T-helper 2 cell treated with Interferon-gamma antibody and Interleukin-4, amounts not matched to agents 5 μg/mL and 100 μg/mL, for 36 hours (primary cell): Measurements from ENCODE around the gene IFNK.

Experiments
- DNase-seq: peaks from one replicate; pipeline ENCODE4 v3.0.0; 2021; ENCODE audit warnings: low spot score
- H3K27ac Mint-ChIP-seq: one replicate; pipeline ENCODE4 v1.8.0; 2021; ENCODE audit warnings: mild to moderate bottlenecking, mixed read lengths
- H3K27me3 Mint-ChIP-seq: one replicate; pipeline ENCODE4 v1.8.0; 2021; ENCODE audit warnings: low read depth, mixed read lengths
- H3K36me3 Mint-ChIP-seq: one replicate; pipeline ENCODE4 v1.8.0; 2021; ENCODE audit warnings: low read depth, mixed read lengths
- H3K4me1 Mint-ChIP-seq: one replicate; pipeline ENCODE4 v1.8.0; 2021; ENCODE audit warnings: low read depth, mixed read lengths
- H3K4me3 Mint-ChIP-seq: one replicate; pipeline ENCODE4 v1.8.0; 2022; ENCODE audit warnings: mild to moderate bottlenecking, moderate library complexity, mixed read lengths
- H3K9me3 Mint-ChIP-seq: one replicate; pipeline ENCODE4 v1.8.0; 2021; ENCODE audit warnings: mixed read lengths

Gene IFNK, protein sequence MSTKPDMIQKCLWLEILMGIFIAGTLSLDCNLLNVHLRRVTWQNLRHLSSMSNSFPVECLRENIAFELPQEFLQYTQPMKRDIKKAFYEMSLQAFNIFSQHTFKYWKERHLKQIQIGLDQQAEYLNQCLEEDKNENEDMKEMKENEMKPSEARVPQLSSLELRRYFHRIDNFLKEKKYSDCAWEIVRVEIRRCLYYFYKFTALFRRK

DNA sequence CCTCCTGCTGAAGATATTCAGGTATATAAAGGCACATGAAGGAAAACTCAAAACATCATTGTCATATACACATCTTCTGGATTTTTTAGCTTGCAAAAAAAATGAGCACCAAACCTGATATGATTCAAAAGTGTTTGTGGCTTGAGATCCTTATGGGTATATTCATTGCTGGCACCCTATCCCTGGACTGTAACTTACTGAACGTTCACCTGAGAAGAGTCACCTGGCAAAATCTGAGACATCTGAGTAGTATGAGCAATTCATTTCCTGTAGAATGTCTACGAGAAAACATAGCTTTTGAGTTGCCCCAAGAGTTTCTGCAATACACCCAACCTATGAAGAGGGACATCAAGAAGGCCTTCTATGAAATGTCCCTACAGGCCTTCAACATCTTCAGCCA lies at the start of gene IFNK:
Gene IFNK, plus strand, starts transcription at position 55 of the 400 bp plus-strand sequence. Its CDS starts 47 bp downstream, at position 102.
- H3K4me1 Mint-ChIP-seq, result peaks cover 8% of the 10 kb centered on the region
- H3K27me3 Mint-ChIP-seq, result peaks cover 38% of the 10 kb centered on the region
- no peaks in the 10 kb centered on the region for H3K36me3 Mint-ChIP-seq
- H3K9me3 Mint-ChIP-seq, result no peaks in the 10 kb centered on the region
- H3K4me3 Mint-ChIP-seq, result no peak within 1 kb of the TSS
- no peak for DNase-seq
- H3K27ac Mint-ChIP-seq, result no peak within 1 kb of the TSS

DNA sequence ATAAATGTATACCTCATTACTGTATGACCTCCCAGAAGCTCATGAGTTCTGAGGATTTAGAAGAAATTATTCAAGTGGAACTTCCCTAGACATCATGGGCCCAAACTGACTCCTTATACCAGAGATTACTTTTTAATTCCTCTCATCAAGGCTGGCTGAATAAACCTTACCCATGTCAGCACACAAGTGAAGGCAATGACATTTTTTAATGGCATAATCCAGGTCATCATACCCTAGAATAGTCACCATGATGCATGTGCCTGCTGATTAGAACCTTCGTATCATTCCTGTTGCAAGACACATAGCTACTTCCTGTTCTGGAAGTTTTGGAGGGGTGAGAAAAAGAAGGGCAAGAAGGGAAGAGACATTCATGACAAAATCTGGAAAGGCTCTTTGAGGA lies 49.8 kb upstream of the IFNK start:
- Mint-ChIP-seq H3K4me1 (no peaks in the 10 kb centered on the region), H3K27ac (no peak overlapping the region), H3K36me3 (no peaks in the 10 kb centered on the region), H3K4me3 (no peak overlapping the region), H3K27me3 (no peaks in the 10 kb centered on the region), H3K9me3 (peaks cover 14% of the 10 kb centered on the region)
- DNase-seq, result no peak

DNA sequence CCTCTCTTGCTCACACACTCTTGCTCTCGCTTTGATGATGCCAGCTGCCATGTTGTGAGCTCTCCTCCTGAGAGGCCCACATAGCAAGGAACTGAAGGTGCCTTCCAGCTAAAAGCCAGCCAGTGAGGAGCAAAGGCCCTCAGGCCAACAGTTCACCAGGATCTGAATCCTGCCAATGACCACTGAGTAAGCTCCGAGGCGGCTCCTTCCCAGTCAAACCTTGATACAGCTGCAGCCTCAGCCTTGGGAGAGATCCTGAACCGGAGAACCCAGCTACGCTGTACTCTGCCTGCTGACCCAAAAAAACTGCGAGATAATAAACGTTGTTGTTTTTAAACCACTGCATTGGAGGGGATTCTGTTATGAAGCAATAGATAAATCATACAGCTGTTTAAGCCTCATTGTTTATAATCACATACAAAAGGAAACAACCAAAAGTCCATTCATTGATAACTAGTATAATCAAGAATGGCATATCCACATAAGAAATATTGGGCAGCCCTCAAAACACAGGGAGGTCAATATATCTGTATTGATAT lies 49.0 kb upstream of the IFNK start:
- Mint-ChIP-seq H3K27ac (no peak overlapping the region), H3K9me3 (peaks cover 14% of the 10 kb centered on the region), H3K27me3 (no peaks in the 10 kb centered on the region), H3K4me1 (no peaks in the 10 kb centered on the region), H3K4me3 (no peak overlapping the region), H3K36me3 (no peaks in the 10 kb centered on the region)
- DNase-seq, result no peak

- no peak for DNase-seq
- no peaks in the 10 kb centered on the region for H3K36me3 Mint-ChIP-seq
- H3K27ac Mint-ChIP-seq, result no peak overlapping the region
- peaks cover 14% of the 10 kb centered on the region for H3K9me3 Mint-ChIP-seq
- no peak overlapping the region for H3K4me3 Mint-ChIP-seq
- no peaks in the 10 kb centered on the region for H3K27me3 Mint-ChIP-seq
- H3K4me1 Mint-ChIP-seq, result no peaks in the 10 kb centered on the region
Measured at GRCh38 chr9:27476870-27477515, 47.1 kb upstream of the IFNK start.

DNA sequence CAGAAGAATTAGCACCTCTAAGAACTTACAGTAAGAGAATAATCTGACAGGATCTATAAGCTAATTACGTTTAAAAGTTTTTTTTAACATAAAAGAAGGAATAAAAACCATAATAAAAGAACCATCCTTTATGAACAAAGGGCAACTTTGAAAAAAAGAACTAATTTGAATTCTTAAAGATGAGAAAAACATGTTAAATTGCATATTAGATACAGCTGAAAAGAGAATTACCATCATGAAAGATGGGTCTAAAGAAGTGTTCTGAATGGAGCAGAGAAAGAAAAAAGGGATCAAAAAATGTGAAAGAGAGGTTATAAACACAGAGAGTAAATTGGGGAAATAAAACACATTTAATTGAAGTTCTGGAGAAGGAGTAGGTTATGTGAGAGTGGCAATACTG lies 45.8 kb upstream of the IFNK start:
- H3K27ac Mint-ChIP-seq, result no peak overlapping the region
- H3K4me3 Mint-ChIP-seq, result no peak overlapping the region
- H3K4me1 Mint-ChIP-seq, result no peaks in the 10 kb centered on the region
- DNase-seq, result no peak
- H3K9me3 Mint-ChIP-seq, result peaks cover 14% of the 10 kb centered on the region
- H3K27me3 Mint-ChIP-seq, result no peaks in the 10 kb centered on the region
- H3K36me3 Mint-ChIP-seq, result no peaks in the 10 kb centered on the region

- Mint-ChIP-seq H3K9me3 (peaks cover 13% of the 10 kb centered on the region), H3K4me1 (peaks cover 14% of the 10 kb centered on the region), H3K36me3 (no peaks in the 10 kb centered on the region), H3K27ac (no peak overlapping the region), H3K4me3 (no peak overlapping the region), H3K27me3 (no peaks in the 10 kb centered on the region)
- DNase-seq, result no peak
Measured at GRCh38 chr9:27482709-27483108, 41.4 kb upstream of the IFNK start.

DNA sequence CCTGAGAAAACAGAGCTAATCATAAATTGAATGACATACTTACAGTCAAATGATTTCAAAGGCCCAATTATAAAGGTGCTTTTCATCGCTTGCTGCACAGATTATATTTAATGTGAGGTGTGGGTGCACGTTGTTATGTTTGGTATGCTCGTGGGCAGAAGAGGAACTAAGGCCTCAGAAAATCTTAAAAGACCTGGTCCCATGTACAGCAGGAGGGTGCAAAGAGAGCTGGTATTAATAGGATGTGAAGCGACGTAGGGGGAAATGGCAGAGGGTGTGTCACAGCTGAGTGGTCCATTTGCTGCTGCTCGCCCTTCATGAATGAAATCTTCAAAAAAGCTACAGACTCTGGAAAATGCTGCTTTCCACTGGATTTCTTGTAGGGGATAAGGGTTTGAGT lies 40.5 kb upstream of the IFNK start:
- no peak for DNase-seq
- Mint-ChIP-seq H3K9me3 (peaks cover 5% of the 10 kb centered on the region), H3K4me3 (no peak overlapping the region), H3K27ac (no peak overlapping the region), H3K36me3 (no peaks in the 10 kb centered on the region), H3K4me1 (peaks cover 14% of the 10 kb centered on the region), H3K27me3 (no peaks in the 10 kb centered on the region)

- no peaks in the 10 kb centered on the region for H3K9me3 Mint-ChIP-seq
- H3K27me3 Mint-ChIP-seq, result no peaks in the 10 kb centered on the region
- DNase-seq, result no peak
- H3K4me1 Mint-ChIP-seq, result peaks cover 16% of the 10 kb centered on the region
- H3K36me3 Mint-ChIP-seq, result no peaks in the 10 kb centered on the region
- H3K27ac Mint-ChIP-seq, result no peak overlapping the region
- no peak overlapping the region for H3K4me3 Mint-ChIP-seq
Measured at GRCh38 chr9:27485158-27485557, 38.9 kb upstream of the IFNK start.

DNA sequence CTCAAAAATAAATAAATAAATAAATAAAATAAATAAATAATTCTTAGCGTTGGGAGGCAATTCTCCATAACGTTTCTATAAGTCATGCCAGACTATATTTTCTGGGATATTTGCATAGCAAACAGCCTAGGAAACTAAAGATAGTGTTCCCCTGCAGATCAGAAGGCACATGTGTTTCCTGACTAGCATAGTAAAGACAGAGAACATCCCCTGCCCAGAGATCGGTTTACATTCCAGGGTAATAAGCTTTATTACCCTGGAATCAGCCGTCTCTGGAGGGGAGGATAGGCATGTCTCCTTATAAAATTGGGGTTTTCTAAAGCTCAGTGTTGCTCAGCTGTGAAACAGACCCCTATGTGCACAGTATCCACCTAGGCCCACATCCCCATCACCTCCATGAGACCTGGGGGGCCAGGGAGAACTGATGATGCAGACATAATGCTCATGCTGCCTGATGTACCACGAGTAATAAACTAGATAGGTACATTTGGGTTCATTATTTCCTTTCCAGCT lies 36.9 kb upstream of the IFNK start:
- H3K36me3 Mint-ChIP-seq, result no peaks in the 10 kb centered on the region
- H3K27ac Mint-ChIP-seq, result no peak overlapping the region
- no peak for DNase-seq
- no peaks in the 10 kb centered on the region for H3K27me3 Mint-ChIP-seq
- H3K9me3 Mint-ChIP-seq, result no peaks in the 10 kb centered on the region
- H3K4me3 Mint-ChIP-seq, result no peak overlapping the region
- H3K4me1 Mint-ChIP-seq, result peaks cover 16% of the 10 kb centered on the region

- no peaks in the 10 kb centered on the region for H3K27me3 Mint-ChIP-seq
- H3K9me3 Mint-ChIP-seq, result no peaks in the 10 kb centered on the region
- H3K4me1 Mint-ChIP-seq, result peaks cover 16% of the 10 kb centered on the region
- H3K4me3 Mint-ChIP-seq, result no peak overlapping the region
- H3K27ac Mint-ChIP-seq, result no peak overlapping the region
- DNase-seq, result no peak
- H3K36me3 Mint-ChIP-seq, result no peaks in the 10 kb centered on the region
Measured at GRCh38 chr9:27487927-27488326, 36.2 kb upstream of the IFNK start.

GRCh38 chr9:27489087-27489876 lies 34.8 kb upstream of the IFNK start:
- Mint-ChIP-seq H3K27ac (no peak overlapping the region), H3K27me3 (no peaks in the 10 kb centered on the region), H3K36me3 (no peaks in the 10 kb centered on the region), H3K9me3 (peaks cover 2% of the 10 kb centered on the region), H3K4me1 (peaks cover 16% of the 10 kb centered on the region), H3K4me3 (no peak overlapping the region)
- no peak for DNase-seq

DNA sequence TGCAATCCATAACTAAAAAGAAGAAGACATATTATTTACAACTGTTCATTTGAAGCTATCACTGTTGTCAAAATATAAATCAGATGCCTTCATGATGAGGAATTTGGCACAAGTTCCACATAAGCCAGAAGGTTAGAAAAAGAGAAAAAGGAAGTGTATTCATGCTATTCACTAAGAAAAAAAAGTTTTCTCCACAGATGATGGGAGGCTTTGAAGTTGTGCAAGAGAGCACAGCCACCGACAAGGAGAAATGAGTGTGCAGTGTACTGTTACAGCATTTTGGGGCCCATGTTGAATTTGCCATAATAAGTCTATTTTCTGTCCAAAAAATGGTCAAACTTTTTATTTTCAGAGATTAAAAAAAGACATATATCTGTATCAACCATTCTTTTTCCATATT lies 32.9 kb upstream of the IFNK start:
- H3K27ac Mint-ChIP-seq, result no peak overlapping the region
- no peak for DNase-seq
- no peaks in the 10 kb centered on the region for H3K36me3 Mint-ChIP-seq
- no peaks in the 10 kb centered on the region for H3K27me3 Mint-ChIP-seq
- no peak overlapping the region for H3K4me3 Mint-ChIP-seq
- H3K4me1 Mint-ChIP-seq, result peaks cover 3% of the 10 kb centered on the region
- peaks cover 4% of the 10 kb centered on the region for H3K9me3 Mint-ChIP-seq

DNA sequence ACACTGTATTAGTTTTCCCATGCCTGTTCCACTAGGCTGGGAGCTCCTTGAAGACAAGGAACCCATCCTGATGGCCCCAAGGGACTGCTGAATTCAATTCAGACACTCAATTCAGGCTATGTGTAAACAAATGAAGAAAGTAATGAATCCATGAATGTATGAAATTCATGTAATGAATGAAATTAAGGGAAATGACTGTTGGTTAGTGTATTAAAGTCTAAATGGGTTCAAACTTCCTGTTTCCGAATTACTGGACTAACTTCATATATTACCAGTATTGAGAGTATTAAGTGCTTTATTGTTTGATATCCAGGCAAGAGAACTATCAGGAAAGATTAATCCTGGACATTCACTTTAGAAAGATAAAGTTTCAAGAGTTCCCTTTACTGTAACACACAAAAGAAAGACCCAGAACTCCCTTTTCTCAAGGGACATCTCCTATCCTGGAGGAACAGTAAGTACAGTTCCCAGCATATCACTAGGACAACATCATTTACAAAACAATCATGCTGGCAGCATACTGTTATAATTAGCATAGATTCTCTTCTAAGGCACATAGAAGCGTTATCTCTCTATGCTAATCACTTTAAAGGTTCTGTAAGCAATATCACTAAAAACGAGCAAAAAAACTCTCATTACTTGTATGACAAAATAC lies 28.5 kb upstream of the IFNK start:
- no peak overlapping the region for H3K27ac Mint-ChIP-seq
- H3K9me3 Mint-ChIP-seq, result peaks cover 4% of the 10 kb centered on the region
- no peak for DNase-seq
- H3K36me3 Mint-ChIP-seq, result no peaks in the 10 kb centered on the region
- peaks cover 6% of the 10 kb centered on the region for H3K4me1 Mint-ChIP-seq
- H3K27me3 Mint-ChIP-seq, result no peaks in the 10 kb centered on the region
- H3K4me3 Mint-ChIP-seq, result no peak overlapping the region

DNA sequence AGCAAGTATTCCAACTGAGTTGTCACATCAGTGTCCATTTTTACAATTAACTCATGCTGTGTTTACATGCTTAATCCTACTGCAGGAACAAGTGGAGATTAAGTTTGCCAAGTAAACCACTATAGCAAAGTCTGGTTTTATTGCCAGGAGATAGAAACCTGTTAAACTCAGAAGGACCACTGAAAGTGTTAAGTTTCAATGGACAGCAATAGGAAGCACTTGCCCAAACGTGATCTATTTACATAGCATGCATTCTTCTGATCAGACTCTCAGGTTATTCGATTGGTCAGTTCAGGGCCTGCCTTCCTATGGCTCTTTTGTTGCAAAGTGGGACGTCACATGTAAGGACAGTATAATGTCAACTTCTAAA lies 28.0 kb upstream of the IFNK start:
- no peak for DNase-seq
- Mint-ChIP-seq H3K9me3 (peaks cover 4% of the 10 kb centered on the region), H3K27me3 (no peaks in the 10 kb centered on the region), H3K4me3 (no peak overlapping the region), H3K36me3 (no peaks in the 10 kb centered on the region), H3K27ac (no peak overlapping the region), H3K4me1 (peaks cover 8% of the 10 kb centered on the region)
